HG03175 (cell line): ENCODE data around the gene SMTNL2.
A peak's percentile ranks its signal among the peaks of the same experiment; 100 is the strongest.
"Not testable (repeated sequence)": the region's sequence is repeated elsewhere in the genome, so short reads cannot be mapped to it uniquely, and the experiment has no call there.

Experiments
- ATAC-seq: cut with Tn5 transposase; IDR thresholded peaks from one replicate; pipeline ENCODE4 v1.9.1; 2021; ENCODE audit warnings: mild to moderate bottlenecking, moderate library complexity; ENCODE audit not compliant: unreplicated experiment

SMTNL2 gene

GRCh38 chr17:4626734-4627256 lies 42.5 kb downstream of the SMTNL2 start:
- ATAC-seq = no peak

DNA sequence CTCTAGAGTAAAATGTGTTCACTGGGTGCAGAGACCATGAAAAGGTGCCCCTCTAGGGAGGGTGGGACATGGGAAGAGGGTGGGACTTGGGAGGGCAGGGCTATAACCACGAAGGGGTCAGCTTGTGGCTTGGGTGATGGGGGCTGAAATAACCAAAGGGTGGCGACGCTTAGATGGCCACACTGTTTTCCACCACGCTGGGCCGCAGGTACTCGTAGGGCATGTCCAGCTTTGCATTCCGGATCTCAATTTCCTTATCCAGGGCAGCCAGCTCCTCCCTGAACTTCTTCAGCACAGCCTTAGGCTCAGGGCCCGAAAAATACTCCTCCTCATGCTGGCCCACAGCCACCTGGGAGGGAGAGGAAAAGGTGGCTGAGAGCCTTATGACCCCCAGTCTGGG lies 47.1 kb downstream of the SMTNL2 start:
- no peak for ATAC-seq

DNA sequence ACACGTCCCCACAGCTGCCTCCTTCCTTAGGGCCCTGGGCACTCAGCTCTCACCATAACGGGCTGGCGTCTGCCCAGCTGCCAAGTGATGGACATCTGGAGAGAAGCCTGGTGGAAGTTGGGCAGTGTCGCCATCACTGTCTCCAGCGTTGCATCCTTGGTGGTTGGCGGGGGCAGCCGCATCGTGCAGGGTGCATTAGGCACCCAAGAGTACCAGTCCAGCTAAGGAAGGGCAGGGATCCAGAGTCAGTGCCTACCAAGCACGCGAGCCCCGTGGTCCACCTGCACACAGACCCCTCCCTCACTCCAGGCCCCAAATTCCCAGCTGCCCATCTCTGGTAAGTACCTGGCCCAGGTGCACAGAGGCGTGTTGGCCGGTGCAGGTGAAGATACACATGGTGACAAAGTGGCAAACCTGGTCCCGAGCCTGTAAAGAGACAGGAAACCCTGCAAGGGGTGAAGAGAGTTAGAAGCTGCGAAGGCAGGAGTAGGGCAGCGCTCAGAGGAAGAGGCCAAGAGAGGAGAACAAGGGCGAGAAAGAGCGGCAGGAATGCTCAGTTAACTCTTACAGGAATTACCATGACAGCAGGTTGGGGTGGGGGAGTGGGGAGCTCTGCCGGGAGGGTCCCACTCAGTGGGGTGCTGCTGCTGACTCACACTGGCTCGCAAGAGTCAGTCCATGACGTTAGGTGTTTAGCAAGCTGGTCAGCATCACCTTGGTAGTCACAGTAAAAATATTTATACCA lies 47.7 kb downstream of the SMTNL2 start:
- ATAC-seq = no peak

GRCh38 chr17:4632581-4632920 lies 48.2 kb downstream of the SMTNL2 start:
- ATAC-seq = no peak

GRCh38 chr17:4633643-4634042 lies 49.3 kb downstream of the SMTNL2 start:
- ATAC-seq = no peak

GRCh38 chr17:4634976-4635375 lies 50.6 kb downstream of the SMTNL2 start:
- no peak for ATAC-seq

- peak; percentile 48 for ATAC-seq
These were observed 51.6 kb downstream of the SMTNL2 start for GRCh38 chr17:4635823-4636375.

- ATAC-seq = no peak
These were observed 52.3 kb downstream of the SMTNL2 start for GRCh38 chr17:4636474-4637100.

- ATAC-seq = not testable (repeated sequence)
These were observed 54.4 kb downstream of the SMTNL2 start for GRCh38 chr17:4638766-4639165.

DNA sequence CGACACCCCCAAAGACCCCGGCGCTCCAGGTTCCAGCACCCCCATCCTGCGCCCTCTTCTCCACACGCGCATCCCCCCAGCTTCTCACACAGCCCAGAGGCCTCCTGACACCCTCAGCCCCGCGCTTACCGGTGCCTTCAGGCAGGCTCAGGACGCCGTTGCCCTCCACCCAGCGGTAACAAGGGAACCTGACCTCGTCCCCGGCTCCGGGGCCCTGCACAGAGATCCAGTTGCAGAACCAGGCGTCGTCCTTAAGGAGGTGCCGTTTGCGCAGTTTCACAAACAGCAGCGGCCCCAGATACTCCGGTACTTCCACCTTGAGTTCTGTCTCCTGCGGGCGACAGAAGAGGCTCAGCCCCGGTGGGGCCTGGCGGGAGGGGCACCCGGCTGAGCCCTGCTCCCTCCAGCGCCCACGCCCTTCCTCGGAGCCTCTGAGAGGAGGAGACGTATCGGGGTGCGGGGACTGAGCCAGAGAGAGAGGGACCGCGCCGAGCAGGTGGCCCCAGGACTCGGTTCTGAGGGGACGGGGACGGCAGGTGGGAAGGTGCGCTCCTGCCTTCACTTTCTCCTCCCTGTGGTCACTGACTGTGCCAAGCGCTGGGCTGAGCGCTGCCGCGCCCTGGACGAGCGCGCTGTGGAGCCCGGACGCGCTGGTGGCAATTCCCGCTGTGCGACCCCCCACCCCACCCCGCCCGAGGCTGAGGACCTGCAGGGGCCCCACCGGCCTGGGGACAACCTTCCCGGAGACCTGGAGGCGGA lies 55.2 kb downstream of the SMTNL2 start:
- not testable (repeated sequence) for ATAC-seq

GRCh38 chr17:4640569-4641188 lies 56.4 kb downstream of the SMTNL2 start:
- ATAC-seq = not testable (repeated sequence)

DNA sequence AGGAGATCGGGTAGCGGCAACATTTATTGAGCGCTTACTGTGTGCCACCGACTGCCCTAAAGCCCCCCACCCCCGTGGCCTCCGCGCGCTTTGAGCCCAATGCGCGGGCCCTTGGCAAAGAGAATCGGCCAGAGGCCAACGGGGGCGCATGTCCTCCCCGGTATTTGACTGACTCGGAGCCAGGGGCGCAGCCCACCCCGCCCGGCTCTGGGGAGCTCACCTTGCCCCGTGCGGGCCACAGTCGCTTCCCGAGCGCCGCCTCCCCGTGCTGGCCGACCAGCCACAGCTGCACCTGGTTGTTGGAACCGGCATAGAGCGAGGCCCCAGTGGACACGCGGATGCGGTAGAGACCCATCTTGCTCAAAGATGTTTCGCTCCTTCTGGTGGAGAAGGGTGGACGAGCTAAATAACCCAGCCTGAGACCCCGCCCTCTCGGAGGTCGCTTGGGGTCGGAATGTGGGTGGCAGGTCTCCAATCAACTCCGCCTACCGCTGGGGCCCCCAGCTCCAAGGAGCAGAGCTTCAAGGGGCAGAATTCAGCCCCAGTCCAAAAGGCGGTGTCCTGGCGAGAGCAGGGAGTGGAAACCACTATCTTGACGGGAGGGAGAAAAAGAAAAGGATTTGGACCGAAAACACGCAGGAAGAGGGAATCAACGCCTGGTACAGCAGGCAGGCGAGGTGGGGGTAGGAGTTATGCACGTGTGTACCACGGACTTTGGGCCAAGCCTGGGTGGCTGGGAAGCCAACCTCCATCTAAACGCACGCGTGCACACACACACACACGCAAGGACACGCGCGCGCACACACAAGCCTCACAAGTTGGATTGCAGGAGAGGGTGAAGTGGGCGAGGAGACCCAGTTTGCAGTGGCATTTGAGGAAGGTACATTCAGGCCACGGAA lies 57.2 kb downstream of the SMTNL2 start, which contains the start of gene ALOX15:
ALOX15 (minus strand) TSS at position 382 of the 899 bp plus-strand sequence; CDS start at position 355, 27 bp downstream.
- ATAC-seq = no peak

DNA sequence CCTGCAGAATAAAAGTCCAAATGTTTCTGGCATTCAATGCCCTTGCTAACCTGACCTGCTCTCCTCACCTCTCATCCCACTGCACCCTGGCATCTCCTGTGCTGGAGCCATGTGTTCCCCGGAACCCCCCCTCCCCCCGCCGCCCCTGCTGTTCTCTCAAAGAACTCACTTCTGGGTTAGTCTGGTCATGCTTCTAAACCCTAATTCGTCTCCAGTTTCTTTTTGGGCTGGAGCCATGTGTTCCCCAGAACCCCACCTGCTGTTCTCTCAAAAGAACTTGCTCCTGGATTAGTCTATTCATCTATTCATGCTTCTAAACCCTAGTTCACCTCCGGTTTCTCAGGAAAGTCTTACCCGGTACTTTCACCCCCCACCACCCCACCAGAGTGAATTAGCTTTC lies 58.0 kb downstream of the SMTNL2 start:
- ATAC-seq = no peak

- ATAC-seq = no peak
These were observed 59.3 kb downstream of the SMTNL2 start for GRCh38 chr17:4643676-4644075.

GRCh38 chr17:4645642-4646041 lies 61.3 kb downstream of the SMTNL2 start:
- no peak for ATAC-seq

DNA sequence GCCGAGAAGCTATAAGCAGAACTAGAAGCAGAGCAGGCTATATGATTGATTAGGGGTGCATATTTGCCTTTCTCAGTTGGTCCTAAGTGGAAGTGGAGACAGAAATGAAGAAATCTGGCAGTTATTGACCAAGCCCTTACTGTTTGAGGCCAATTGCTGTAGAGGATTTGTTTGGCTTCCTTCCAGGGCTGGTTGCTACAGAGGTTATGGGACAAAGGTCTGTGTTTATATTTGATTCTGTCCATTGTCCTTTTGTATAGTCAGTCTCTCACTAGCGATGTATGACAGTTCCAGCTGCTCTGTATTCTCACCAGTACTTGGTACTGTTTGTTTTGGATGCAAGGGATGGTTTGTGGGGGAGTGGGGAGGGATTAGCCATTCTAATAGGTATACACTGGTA lies 64.4 kb downstream of the SMTNL2 start:
- no peak for ATAC-seq

- ATAC-seq = no peak
These were observed 68.7 kb downstream of the SMTNL2 start for GRCh38 chr17:4652997-4653396.

GRCh38 chr17:4655933-4656332 lies 71.6 kb downstream of the SMTNL2 start:
- not testable (repeated sequence) for ATAC-seq

- no peak for ATAC-seq
These were observed 73.3 kb downstream of the SMTNL2 start for GRCh38 chr17:4657678-4658077.
